Endodermal cell (in vitro differentiated cells): ENCODE measurements around the gene EIF3J. TPM values are rescaled to one million over a fixed set of nuclear protein-coding genes. Genes with fewer than 3 reads are reported as not detected.

ENCODE experiments used
- DNase-seq: peaks from one replicate; pipeline ENCODE4 v3.0.0-alpha.2; 2017
- H3K27ac ChIP-seq: 2 replicates; pipeline ENCODE4 v1.5.1; 2013; ENCODE audit warnings: mild to moderate bottlenecking, low read depth, low read length, moderate library complexity
- H3K27me3 ChIP-seq: 2 replicates; pipeline ENCODE4 v1.6.1; 2013; ENCODE audit warnings: mild to moderate bottlenecking, low read length, moderate library complexity; ENCODE audit not compliant: insufficient read depth, control insufficient read depth, poor library complexity, severe bottlenecking
- H3K36me3 ChIP-seq: 2 replicates; pipeline ENCODE4 v1.7.0; 2013; ENCODE audit warnings: mild to moderate bottlenecking, low read length, moderate library complexity; ENCODE audit not compliant: control insufficient read depth, insufficient read depth
- H3K4me1 ChIP-seq: one replicate; pipeline ENCODE4 v1.7.0; 2013; ENCODE audit warnings: low read length; ENCODE audit not compliant: control insufficient read depth, insufficient read depth
- H3K4me3 ChIP-seq: 2 replicates; pipeline ENCODE4 v1.5.1; 2013; ENCODE audit warnings: mild to moderate bottlenecking, low read length, moderate library complexity
- H3K9ac ChIP-seq: 2 replicates; pipeline ENCODE4 v1.6.1; 2013; ENCODE audit warnings: mild to moderate bottlenecking, low read length, moderate library complexity; ENCODE audit not compliant: poor library complexity, severe bottlenecking; ENCODE audit errors: extremely low read depth
- H3K9me3 ChIP-seq: 2 replicates; pipeline ENCODE4 v1.6.1; 2013; ENCODE audit warnings: mild to moderate bottlenecking, low read length, moderate library complexity; ENCODE audit not compliant: control insufficient read depth
- H3K27ac Mint-ChIP-seq: 2 replicates; pipeline ENCODE4 v1.8.0; 2020; ENCODE audit warnings: mixed read lengths
- H3K27me3 Mint-ChIP-seq: 2 replicates; pipeline ENCODE4 v1.8.0; 2021; ENCODE audit warnings: mild to moderate bottlenecking, mixed read lengths; ENCODE audit not compliant: insufficient read depth
- H3K36me3 Mint-ChIP-seq: 2 replicates; pipeline ENCODE4 v1.8.0; 2020; ENCODE audit warnings: low read depth, mixed read lengths
- H3K4me1 Mint-ChIP-seq: 2 replicates; pipeline ENCODE4 v1.8.0; 2020; ENCODE audit warnings: mixed read lengths
- H3K4me3 Mint-ChIP-seq: 2 replicates; pipeline ENCODE4 v1.8.0; 2020; ENCODE audit warnings: mild to moderate bottlenecking, moderate library complexity, mixed read lengths
- H3K9me3 Mint-ChIP-seq: 2 replicates; pipeline ENCODE4 v1.8.0; 2020; ENCODE audit warnings: mild to moderate bottlenecking, mixed read lengths
- WGBS, 2 experiments: methylation state at CpG; one replicate each; pipeline versions ENCODE4 v1.1.5 to v1.1.7; 2013; ENCODE audit warnings: missing lambda C conversion rate in 2 of 2, mixed read lengths in 1 of 2; ENCODE audit not compliant: insufficient coverage in 1 of 2, insufficient read length in 1 of 2; 5-methylcytosine and 5-hydroxymethylcytosine counted together
- total RNA-seq, 2 donors: library from RNA; stranded (reverse); fragmentation: NEBNext Ultra II Directional in 1 of 2; extraction: Animal tissue kit (Norgen Biotek cat#: 25700) in 1 of 2; gene quantifications; 2 replicates in 1 of 2; 3 replicates in 1 of 2; pipeline ENCODE4 v1.2.1, GENCODE V29; 2021
- TF ChIP-seq, protein P1 (sequence below): fragments of 200-600 bp; sonication (generic); conservative IDR thresholded peaks from 2 replicates; pipeline ENCODE4 v1.5.0; 2021; ENCODE audit warnings: antibody characterized with exemption, mild to moderate bottlenecking

EIF3J gene
- total RNA-seq, 2 donors from 2014 or later, result 71.4 to 76.5 TPM

DNA sequence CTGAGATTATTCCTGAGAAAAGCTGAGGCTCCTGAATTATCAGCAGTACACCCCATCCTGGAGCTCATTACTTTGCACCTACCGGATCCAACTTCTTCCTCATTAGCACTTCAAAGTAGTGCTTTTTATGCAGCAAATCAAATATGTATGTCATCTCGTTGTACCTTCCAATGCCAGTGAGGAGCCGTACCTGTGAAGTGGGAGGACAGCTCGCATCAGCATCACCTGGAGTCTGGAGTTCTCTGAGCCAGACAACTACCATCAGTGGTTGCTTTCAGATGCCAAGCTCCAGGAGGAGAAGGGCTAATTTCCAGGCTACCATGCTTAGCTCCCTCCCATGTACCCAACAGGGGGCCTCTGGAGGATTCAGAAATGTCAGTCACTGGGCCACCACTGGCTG, 32.4 kb downstream of the EIF3J start:
- H3K27ac Mint-ChIP-seq, result no peak overlapping the region
- Histone ChIP-seq H3K27me3 (no peaks in the 10 kb centered on the region), H3K4me3 (no peak overlapping the region), H3K4me1 (no peaks in the 10 kb centered on the region), H3K36me3 (peaks cover 68% of the 10 kb centered on the region), H3K9me3 (peaks cover 26% of the 10 kb centered on the region), H3K9ac (no peak overlapping the region), H3K27ac (no peak overlapping the region)
- no peaks in the 10 kb centered on the region for H3K4me1 Mint-ChIP-seq
- no peaks in the 10 kb centered on the region for H3K27me3 Mint-ChIP-seq
- 96 to 100% methylated on average over 3 to 4 of the region's 4 CpGs for WGBS, 2 experiments
- TF ChIP-seq, protein P1, sequence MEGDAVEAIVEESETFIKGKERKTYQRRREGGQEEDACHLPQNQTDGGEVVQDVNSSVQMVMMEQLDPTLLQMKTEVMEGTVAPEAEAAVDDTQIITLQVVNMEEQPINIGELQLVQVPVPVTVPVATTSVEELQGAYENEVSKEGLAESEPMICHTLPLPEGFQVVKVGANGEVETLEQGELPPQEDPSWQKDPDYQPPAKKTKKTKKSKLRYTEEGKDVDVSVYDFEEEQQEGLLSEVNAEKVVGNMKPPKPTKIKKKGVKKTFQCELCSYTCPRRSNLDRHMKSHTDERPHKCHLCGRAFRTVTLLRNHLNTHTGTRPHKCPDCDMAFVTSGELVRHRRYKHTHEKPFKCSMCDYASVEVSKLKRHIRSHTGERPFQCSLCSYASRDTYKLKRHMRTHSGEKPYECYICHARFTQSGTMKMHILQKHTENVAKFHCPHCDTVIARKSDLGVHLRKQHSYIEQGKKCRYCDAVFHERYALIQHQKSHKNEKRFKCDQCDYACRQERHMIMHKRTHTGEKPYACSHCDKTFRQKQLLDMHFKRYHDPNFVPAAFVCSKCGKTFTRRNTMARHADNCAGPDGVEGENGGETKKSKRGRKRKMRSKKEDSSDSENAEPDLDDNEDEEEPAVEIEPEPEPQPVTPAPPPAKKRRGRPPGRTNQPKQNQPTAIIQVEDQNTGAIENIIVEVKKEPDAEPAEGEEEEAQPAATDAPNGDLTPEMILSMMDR, result no peak
- peaks cover 75% of the 10 kb centered on the region for H3K36me3 Mint-ChIP-seq
- H3K9me3 Mint-ChIP-seq, result peaks cover 17% of the 10 kb centered on the region
- no peak for DNase-seq
- H3K4me3 Mint-ChIP-seq, result no peak overlapping the region

GRCh38 chr15:44570361-44570760, 33.4 kb downstream of the EIF3J start:
- Mint-ChIP-seq H3K36me3 (peaks cover 75% of the 10 kb centered on the region), H3K27ac (no peak overlapping the region), H3K4me1 (no peaks in the 10 kb centered on the region), H3K4me3 (no peak overlapping the region), H3K27me3 (no peaks in the 10 kb centered on the region), H3K9me3 (peaks cover 7% of the 10 kb centered on the region)
- Histone ChIP-seq H3K27me3 (no peaks in the 10 kb centered on the region), H3K9me3 (peaks cover 15% of the 10 kb centered on the region), H3K9ac (no peak overlapping the region), H3K4me3 (no peak overlapping the region), H3K27ac (no peak overlapping the region), H3K36me3 (peaks cover 68% of the 10 kb centered on the region), H3K4me1 (no peaks in the 10 kb centered on the region)
- TF ChIP-seq, protein P1, result no peak
- no peak for DNase-seq
- WGBS, 2 experiments, result 96% methylated on average over 4 of the region's 4 CpGs; no CpG with 5 or more reads in 1 of the 2 experiments

DNA sequence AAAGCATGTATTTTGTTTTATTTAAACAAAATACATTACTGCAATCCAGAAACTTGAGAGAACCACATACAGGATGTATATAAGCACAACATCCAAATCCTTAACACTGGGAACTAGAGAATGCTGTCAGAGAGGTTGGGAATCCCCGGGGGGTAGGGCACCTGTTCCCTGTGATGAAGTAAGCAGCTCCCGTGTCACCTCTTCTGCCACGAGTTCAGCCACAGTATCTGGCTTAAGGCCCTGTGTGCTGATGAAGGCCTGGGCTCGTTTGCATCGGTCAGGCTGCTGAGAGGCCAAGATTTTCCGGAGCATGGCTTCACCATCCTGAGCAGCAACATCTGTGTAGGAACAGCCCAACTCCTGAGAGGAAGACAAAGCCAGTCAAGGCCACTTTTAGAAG, 36.4 kb downstream of the EIF3J start:
- Histone ChIP-seq H3K27me3 (no peaks in the 10 kb centered on the region), H3K4me3 (no peak overlapping the region), H3K9me3 (peaks cover 4% of the 10 kb centered on the region), H3K9ac (no peak overlapping the region), H3K4me1 (no peaks in the 10 kb centered on the region), H3K36me3 (peaks cover 49% of the 10 kb centered on the region), H3K27ac (no peak overlapping the region)
- Mint-ChIP-seq H3K27ac (no peak overlapping the region), H3K36me3 (peaks cover 55% of the 10 kb centered on the region), H3K9me3 (no peaks in the 10 kb centered on the region), H3K27me3 (no peaks in the 10 kb centered on the region), H3K4me1 (no peaks in the 10 kb centered on the region), H3K4me3 (no peak overlapping the region)
- TF ChIP-seq, protein P1, result no peak
- WGBS, 2 experiments, result 93 to 95% methylated on average over 6 of the region's 6 CpGs
- DNase-seq, result no peak
